GM19468 (cell line): ENCODE results near the gene LDHA.

Source experiments
- ATAC-seq: cut with Tn5 transposase; IDR thresholded peaks from one replicate; pipeline ENCODE4 v1.9.1; 2021; ENCODE audit warnings: mild to moderate bottlenecking, moderate library complexity, moderate number of reproducible peaks; ENCODE audit not compliant: unreplicated experiment; ENCODE audit errors: extremely low read depth

The LDHA gene

GRCh38 chr11:18394275-18394927 is at the start of gene LDHA:
Gene LDHA (plus strand): TSS chr11:18394563. CDS start chr11:18396843, 2,280 bp downstream.
- ATAC-seq: peak; percentile 53

DNA sequence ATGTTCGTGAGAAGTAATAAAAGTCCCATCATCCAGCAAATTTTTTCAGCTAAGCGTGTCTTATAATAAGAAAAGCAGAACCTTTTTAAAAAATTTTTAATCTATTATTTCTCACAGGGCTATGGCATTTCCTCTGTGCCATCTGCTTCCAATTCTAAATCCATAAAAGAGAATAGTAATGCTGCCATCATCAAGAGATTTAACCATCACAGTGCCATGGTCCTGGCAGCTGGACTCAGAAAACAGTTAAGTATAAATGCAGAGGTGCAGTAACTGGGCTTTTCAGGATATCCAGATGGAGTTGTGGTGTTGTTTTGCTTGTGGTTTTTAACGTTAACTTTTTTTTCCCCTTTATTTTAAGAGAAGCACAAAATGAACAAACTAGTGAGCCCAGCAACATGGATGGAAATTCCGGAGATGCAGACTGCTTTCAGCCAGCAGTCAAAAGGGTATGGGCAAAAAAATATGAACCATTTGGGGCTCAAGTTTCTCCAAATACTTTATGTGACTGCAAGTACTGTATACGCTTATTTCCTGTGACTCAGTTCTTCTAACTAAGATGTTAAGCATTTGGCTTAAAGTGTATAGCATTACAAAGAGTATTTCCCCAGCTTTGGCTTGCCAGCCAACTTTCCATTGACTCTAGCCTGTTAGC is 46.8 kb upstream of the LDHA start:
- no peak for ATAC-seq

- no peak for ATAC-seq
Measured at GRCh38 chr11:18352581-18352980, 41.8 kb upstream of the LDHA start.

- no peak for ATAC-seq
Measured at GRCh38 chr11:18358646-18359045, 35.7 kb upstream of the LDHA start.

GRCh38 chr11:18361154-18361553 is 33.2 kb upstream of the LDHA start:
- no peak for ATAC-seq

DNA sequence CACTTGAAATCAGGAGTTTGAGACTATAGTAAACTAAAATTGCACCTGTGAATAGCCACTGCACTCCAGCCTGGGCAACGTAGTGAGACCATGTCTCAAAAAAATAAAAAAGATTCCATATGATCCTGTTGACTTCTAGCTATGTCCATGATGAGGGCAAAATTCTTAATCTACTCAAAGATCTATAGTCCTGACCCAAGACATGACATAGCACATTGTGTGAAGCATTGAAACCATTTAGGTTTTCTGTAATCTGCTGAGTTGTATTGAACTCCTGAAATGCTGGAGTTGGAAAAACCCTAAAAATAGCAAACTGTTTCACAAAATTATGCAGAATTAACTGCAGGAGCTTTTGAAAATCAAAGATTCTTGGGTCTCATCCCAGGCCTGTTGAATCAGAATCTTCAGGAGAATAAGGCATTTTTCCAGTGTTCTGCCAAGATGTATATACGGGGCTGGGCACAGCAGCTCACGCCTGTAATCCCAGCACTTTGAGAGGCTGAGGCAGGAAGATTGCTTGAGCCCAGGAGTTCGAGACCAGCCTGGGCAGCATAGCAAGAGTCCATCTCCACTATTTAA is 29.8 kb upstream of the LDHA start:
- ATAC-seq: no peak

- no peak for ATAC-seq
Measured at GRCh38 chr11:18365741-18366140, 28.6 kb upstream of the LDHA start.

GRCh38 chr11:18366286-18366685 is 28.1 kb upstream of the LDHA start:
- ATAC-seq: no peak

DNA sequence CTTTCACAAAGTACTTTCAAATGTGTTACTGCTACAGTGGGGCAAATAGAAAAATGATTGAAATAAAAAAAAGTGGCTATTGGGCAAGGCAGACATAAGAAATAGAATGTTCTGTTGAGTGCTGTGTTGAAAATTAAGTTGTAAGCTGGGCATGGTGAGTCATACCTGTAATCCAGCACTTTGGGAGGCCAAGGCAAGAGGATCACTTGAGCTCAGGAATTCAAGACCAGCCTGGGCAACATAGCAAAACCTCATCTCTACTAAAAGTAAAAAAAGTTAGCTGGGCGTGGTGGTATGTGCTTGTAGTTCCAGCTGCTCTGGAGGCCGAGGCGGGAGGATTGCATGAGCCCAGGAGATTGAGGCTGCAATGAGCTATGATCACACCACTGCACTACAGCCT is 26.9 kb upstream of the LDHA start:
- no peak for ATAC-seq

DNA sequence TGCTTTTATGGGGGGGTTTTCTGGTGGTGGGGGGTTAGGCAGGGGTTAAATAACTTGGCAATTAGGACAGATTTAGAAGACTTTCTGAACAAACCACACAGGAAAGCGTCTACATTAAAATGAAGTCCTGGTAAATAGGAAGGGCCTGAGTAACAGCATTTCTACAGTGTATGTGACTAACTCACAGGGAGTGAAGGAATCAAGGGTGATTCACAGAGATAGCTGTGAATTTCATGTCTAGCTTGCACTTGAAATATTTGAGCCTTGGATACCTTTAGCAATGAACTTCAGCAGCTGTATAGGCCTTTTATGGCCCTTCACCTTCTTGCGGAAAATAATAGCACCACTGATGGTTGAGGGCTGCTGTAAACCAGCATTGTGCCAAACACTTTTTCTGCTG is 26.1 kb upstream of the LDHA start:
- no peak for ATAC-seq

DNA sequence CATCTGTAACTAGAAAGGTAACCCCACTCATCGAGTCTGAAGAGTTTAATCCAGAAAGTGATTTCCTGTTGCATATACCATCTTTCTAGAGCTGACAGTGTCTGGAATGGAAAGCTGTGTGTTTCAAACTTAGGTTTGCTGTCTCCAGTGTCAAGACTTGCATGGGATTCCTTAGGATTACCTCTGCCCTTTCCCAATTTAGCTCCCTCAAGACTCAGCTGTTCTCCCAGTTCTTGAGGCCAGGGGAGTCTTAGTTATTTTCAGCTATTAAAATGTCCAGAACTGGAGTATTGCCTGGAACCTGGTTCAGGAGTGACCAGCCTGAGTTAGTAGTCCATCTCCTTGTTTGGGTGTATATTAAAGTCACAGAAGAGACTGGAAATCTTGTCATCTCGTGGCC is 25.0 kb upstream of the LDHA start:
- no peak for ATAC-seq

DNA sequence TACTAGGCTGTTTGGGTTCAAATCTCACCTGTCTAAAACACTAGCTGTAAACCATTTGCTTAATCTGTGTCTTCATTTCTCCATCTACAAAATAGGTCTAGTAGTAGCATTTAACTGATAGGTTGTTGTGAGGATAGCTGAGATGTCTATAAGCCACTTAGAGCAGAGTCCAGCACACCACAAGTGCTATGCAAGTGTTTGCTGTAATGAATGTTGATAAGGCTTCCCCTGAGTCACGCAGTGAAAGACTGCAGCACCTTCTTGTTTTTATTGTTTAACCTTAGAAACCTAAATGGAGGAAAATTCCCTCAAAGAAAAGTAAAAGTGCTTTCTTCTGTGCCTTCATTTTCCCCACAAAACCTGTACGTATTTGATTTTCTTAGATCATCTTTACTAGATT is 23.1 kb upstream of the LDHA start:
- no peak for ATAC-seq

DNA sequence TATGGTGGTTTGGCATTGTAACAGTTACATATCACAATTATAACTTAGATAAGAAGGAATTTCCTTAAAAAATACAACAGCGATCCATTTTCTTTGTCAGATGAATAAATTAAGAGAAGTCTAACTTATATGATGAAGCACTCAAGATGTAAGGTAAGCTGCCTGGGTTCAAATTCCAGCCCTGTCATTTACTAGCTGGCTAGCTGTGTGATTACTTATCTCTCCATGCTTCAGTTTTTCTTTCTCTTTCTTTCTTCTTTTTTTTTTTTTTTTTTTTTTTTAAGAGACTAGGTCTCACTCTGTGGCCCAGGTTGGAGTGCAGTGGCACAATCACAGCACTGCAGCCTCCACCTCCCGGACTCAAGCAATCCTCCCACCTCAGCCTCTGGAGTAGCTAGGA is 22.2 kb upstream of the LDHA start:
- ATAC-seq: no peak

GRCh38 chr11:18374956-18375355 is 19.4 kb upstream of the LDHA start:
- ATAC-seq: no peak

DNA sequence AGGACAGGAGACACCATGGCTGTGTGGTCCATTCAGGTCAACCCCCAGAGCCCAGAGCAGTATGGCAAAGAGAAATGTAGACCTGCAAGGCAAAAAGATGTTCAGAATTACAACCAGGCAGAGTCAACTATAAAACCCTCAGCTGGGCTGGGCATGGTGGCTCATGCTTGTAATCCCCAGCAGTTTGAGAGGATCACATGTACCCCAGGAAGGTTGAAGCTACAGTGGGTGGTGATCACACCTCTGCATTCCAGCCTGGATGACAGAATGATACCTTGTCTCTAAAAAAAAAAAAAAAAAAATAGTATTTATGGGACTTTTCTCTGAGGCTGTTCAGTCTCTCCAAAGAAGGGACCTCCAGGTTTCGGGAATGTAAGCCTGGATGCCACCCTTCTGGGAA is 18.4 kb upstream of the LDHA start:
- ATAC-seq: no peak

DNA sequence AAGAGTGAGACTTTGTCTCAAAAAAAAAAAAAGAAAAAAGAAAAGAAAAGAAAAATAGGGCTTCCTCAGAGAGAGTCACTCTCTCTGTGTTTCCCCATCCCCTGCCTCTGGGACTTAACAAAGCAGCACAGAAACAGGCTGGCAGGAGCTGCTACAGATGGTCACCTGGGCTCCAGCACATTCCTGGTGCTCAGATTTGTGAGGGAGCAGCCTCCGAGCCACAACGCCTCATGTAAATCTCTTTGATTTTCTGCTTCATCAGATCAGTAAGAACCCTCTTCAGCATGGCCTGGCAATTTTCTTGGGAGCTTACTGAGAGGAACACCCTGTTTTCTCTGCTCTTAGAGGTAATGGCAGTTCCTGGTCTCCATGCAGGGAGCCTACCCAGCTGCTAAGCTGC is 15.2 kb upstream of the LDHA start:
- no peak for ATAC-seq

GRCh38 chr11:18383388-18384156 is 10.8 kb upstream of the LDHA start:
- peak; percentile 65 for ATAC-seq

DNA sequence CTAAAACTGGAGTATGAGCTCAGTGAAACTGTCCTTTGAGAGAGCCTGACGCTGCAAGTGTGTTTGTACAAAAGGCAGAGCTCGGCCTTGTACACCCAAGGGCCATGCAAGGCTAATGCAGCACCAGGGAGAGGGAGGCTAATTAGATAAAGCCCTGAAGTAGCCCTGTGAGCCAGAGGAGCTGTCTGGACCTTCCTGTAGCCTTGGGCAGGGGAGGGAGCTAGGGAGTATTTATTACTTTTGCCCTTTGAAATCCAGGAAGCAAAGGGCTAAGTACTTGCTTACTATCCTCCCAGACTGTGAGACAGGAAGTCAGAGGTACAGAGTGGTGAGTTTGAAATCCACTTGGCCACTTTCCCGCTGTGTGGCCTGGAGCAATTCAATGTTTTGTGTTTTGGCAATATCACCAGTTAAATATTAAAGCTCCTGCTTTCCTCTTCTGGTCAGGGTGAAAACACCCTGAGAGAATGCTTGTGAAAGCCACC is 10.2 kb upstream of the LDHA start:
- peak; percentile 9 for ATAC-seq

DNA sequence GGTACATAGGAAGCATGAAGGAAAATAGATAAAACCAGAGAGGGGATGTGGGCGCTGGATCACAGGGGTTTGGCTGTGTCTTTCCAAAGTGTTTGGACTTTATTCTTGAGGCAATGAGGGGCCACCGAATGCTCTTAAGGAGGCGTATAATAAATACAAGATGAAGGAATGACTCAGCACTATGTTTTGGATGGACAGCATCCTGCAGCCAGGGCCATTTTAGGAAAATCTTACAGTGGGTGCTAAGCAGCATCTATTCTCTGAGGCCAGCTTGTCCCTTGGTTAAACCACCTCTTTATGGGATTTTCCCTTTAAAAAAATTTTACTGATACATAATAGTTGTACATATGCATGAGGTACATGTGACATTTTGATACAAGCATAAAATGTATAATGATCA is 4.3 kb upstream of the LDHA start:
- no peak for ATAC-seq

GRCh38 chr11:18392434-18393321 is 1.7 kb upstream of the LDHA start:
- no peak for ATAC-seq
